Measurements from ENCODE around the gene FBXW7.
A peak's percentile ranks its signal among the peaks of the same experiment; 100 is the strongest.

The FBXW7 gene

DNA sequence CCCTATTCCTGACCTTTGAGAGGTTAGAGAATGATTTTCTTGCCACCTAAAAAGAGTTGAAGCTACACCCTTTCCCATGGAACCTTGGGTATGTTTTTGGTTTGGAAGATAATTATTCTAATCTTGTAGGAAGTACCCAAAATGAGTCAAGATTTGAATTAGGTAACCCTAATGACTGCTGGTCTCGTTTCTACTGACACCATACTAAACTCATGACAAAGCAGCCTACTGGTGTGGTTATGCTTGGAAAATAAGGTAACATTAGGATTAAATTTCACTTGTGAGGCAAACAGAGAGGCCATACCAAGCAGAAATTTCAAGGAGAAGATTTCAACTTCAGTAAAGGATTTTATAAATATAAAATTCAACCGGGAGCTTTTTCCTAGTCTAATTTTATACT is 107.9 kb downstream of the FBXW7 start:
- no peak for DNase-seq (ENCODE audit: low spot score)

- DNase-seq (ENCODE audit: low spot score): no peak
Measured at GRCh38 chr4:152424977-152425376, 110.9 kb downstream of the FBXW7 start.

DNA sequence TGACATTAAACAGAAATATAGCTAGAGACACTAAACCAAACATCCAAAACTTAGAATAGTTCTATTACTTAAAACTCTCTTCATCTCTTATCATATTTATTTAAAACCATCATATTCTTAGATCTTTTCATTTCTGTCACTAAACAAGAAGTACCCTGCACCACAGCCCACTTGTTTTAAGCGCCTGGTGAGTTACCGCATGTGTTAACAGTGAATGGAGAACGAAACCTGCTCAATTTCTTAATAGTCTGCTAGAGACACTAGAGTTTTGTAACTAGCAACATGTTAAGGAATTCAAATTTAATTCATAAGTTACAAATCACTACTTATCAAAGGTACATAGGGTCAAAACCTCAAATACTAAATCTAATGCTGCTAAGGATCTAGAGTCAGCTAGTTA is 111.5 kb downstream of the FBXW7 start:
- DNase-seq (ENCODE audit: low spot score): no peak

DNA sequence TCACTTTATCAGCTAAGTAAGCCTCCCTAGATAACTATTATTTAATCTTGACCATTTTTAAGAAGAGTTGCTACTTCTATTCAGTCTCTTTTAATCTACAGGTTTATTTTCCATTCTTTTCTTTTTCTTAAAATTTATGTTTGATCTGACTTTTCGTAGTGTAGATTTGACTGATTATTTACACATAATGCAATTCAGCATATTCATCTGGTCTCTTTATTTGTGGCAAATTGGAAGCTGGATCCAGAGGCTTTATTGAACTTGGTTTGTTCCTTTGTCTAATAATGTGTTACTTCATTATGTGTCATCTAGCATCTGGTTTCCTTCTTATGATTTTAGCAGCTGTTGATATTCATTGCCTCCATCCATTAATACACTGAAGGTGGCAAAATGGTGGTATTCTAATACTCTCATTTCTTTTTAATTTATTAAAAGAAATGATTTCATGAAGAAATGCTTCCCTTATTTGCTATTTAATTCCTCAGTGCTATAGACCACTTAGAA is 113.0 kb downstream of the FBXW7 start:
- no peak for DNase-seq (ENCODE audit: low spot score)

DNA sequence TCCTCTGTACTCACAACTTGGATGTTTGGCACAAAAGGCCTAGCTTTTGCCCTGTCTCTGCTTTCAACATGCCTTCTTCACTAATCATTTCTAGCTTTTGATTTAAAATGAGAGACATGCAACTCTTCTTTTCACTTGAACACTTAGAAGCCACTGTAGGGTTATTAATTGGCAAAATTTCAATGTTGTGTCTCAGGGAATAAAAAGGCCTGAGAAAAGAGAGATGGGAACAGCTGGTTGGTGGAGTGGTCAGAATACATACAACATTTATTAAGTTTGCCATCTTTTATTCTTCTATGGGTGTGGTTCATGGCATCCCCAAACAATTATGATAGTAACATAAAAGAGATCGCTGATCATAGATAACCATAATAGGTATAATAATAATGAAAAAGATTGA is 114.3 kb downstream of the FBXW7 start:
- no peak for DNase-seq (ENCODE audit: low spot score)

DNA sequence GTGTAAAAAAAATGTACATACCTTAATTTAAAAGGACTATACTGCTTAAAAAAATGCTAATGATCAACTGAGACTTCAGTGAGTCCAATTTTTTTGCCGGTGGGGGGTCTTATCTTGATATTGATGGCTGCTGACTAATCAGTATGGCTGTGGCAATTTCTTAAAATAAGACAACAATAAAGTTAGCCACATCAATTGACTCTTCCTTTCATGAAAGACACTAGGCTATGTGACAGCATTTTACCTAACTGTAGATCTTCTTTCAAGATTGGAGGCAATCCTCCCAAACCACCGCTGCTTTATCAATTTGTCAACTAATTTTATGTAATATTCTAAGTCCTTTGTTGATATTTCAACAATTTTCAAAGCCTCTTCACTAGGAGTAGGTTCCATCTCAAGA is 116.1 kb downstream of the FBXW7 start:
- DNase-seq (ENCODE audit: low spot score): no peak

GRCh38 chr4:152417673-152418072 is 118.2 kb downstream of the FBXW7 start:
- DNase-seq (ENCODE audit: low spot score): no peak

GRCh38 chr4:152415980-152416379 is 119.9 kb downstream of the FBXW7 start:
- DNase-seq (ENCODE audit: low spot score): no peak

DNA sequence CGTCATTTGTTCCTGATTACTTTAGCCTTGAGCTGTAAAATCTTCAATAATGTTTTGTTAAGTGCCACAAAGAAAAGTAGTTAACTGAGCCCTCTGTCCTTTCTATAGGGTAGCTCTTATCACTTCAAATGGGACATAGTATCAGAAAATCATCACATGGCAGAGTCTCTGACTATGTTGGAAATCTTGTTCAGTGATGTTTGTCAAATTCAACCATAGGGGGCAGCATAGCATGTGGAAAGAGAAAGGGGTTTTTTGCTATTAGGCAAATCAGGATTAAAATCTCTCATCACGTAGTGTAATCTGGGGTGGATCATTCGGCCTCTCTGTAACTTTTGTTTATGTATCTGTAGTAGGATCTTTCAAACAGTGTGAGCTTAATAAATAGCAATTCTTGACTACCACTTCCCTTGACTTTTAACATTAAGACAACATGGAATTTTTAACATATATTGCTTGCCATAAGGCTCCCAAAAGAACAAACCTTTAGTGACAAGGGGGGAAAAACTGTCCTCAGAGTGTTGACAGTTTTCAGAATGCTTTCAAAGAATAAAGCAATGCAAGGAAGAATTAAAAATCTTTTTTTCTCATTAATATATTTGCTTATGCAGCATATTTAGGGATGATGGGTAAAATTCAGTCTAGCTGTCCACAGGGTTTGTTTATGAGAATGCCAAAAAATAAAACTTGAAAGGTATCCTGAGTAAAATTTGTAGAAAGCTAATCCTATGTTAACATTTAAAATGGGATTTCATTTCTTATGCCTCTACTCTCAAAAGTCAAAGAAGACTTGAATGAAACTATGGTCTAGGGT is 127.2 kb downstream of the FBXW7 start:
- DNase-seq (ENCODE audit: low spot score): peak; percentile 36

GRCh38 chr4:152401424-152401823 is 134.5 kb downstream of the FBXW7 start:
- DNase-seq (ENCODE audit: low spot score): no peak

GRCh38 chr4:152399246-152399645 is 136.6 kb downstream of the FBXW7 start:
- no peak for DNase-seq (ENCODE audit: low spot score)

GRCh38 chr4:152398060-152398459 is 137.8 kb downstream of the FBXW7 start:
- DNase-seq (ENCODE audit: low spot score): no peak

DNA sequence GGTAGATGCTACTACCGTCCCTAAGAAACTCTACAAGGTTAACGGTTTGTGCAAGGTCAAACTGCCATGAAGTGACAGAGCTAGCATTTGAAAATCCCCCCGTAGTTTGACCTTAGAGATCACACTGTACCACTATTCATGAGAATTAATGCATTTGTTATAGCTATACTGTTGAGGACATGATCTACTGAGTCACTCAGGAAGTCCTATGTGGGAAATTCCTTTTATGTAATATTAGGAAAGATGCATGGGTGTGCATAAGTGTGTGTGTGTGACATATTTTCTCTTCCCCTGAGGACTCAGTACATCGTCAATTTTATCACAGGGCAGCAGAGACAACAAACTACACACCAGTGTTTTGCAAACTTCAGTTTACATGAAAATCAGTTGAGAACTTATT is 141.1 kb downstream of the FBXW7 start:
- no peak for DNase-seq (ENCODE audit: low spot score)

GRCh38 chr4:152392079-152392478 is 143.8 kb downstream of the FBXW7 start:
- no peak for DNase-seq (ENCODE audit: low spot score)

DNA sequence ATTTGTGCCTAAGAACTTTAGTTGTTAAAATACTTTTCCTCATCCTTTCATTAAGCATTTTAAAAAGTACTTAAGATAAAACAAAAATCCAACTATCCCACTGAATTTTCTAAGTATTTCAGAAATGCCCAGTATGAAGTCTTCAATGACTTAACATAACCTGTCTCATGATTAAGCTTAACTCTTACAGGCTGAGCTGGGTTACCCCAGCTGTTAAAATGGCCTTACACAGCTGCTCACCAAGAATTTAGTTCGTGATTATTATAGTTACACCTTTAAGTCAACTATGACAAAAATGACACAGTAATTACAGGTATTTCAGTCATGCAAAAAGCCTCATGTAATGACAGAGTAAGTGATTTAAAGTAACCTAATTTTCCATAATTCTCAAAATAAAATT is 145.7 kb downstream of the FBXW7 start:
- DNase-seq (ENCODE audit: low spot score): no peak

DNA sequence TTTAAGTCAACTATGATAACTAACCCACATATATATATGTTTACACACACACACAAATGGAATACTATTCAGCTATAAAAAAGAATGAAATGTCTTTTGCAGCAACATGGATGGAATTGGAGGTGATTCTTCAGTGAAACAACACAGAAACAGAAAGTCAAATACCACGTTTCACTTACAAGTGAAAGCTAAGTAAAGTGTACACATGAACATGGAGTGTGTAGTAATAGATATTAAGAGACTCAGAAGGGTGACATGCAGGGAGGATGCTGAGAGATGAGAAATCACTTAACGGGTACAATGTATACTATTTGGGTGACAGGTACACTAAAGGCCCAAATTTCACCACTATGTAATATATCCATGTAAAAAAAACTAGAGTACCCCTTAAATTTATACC is 146.5 kb downstream of the FBXW7 start:
- no peak for DNase-seq (ENCODE audit: low spot score)

DNA sequence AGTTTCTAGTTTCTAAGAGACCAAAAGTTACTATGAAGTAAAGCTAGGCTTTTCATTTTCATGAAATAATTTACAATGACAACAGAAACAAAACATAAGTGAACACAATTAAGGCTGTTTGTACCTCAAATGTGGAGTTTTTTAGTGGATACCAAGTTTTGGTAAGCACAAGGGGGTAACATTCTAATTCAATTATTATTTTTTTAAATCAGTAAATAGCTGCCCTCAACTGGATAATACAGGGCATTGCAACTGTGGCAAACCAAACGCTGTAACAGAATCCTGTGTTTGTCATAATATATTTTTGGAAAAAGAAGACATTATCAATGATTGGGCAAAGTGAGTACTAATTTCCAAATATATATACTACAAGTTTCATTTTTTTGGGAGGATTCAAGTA is 150.3 kb downstream of the FBXW7 start:
- no peak for DNase-seq (ENCODE audit: low spot score)

- DNase-seq (ENCODE audit: low spot score): no peak
Measured at GRCh38 chr4:152382057-152382785, 153.7 kb downstream of the FBXW7 start.

GRCh38 chr4:152380919-152381318 is 155.0 kb downstream of the FBXW7 start:
- no peak for DNase-seq (ENCODE audit: low spot score)

DNA sequence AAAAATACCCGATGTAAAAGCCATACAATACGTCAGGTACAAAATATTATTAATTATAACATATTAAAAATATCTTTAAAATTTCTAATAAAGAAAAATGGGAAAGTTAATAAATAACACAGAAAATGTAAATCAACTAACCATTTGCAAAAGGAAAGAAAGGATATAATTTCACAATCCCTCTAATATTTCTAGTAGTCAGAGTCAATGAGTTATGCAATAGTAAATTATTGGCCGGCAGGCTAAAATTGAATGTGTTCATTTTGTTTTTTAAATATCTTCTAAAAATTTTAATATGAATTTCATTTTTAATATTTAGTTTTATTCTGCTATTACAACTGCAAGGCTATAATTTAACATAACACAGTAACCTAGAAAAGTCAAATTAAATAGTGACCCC is 155.7 kb downstream of the FBXW7 start:
- no peak for DNase-seq (ENCODE audit: low spot score)

GRCh38 chr4:152374606-152375285 is 161.1 kb downstream of the FBXW7 start:
- no peak for DNase-seq (ENCODE audit: low spot score)

DNA sequence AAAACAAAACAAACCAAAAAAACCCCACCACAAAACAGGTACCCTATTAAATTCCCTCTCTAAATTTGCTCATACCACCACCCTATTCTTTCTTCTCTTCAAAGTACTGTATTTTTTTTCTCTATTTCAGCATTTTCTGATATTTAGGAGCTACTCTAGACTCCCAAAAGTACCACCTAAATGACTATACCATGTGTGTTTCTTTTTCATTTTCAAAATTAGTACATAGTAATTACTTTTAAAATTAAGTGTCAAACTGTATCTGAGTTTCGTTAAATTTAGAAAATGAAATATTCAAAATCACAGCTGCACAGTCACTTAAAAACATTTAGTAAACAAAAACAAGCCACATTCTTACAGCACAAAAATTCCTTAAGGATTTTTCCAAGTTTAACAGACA is 161.7 kb downstream of the FBXW7 start:
- DNase-seq (ENCODE audit: low spot score): no peak

GRCh38 chr4:152372444-152372843 is 163.4 kb downstream of the FBXW7 start:
- no peak for DNase-seq (ENCODE audit: low spot score)
